Mucosa of descending colon (tissue), 3 donors: ENCODE measurements around the gene ASAH2B. TPM values are rescaled to one million over a fixed set of nuclear protein-coding genes. Genes with fewer than 3 reads are reported as not detected.

Source experiments
- ATAC-seq: fragments of 200-7000 bp; cut with Tn5 transposase; one replicate; pipeline ENCODE4 v1.9.1; 2020; ENCODE audit warnings: mild to moderate bottlenecking, moderate library complexity
- DNase-seq, 3 donors: peaks; one replicate each; pipeline ENCODE4 v3.0.0-alpha.2; 2020
- H3K36me3 ChIP-seq: fragments of 200-600 bp; one replicate; pipeline ENCODE4 v1.8.0; 2021; ENCODE audit warnings: low read depth, mild to moderate bottlenecking
- H3K4me1 ChIP-seq: fragments of 200-600 bp; one replicate; pipeline ENCODE4 v1.8.0; 2021; ENCODE audit warnings: low read depth, mild to moderate bottlenecking
- H3K4me3 ChIP-seq: fragments of 200-600 bp; one replicate; pipeline ENCODE4 v1.8.0; 2021; ENCODE audit warnings: mild to moderate bottlenecking
- H3K9me3 ChIP-seq: fragments of 200-600 bp; one replicate; pipeline ENCODE4 v1.8.0; 2021; ENCODE audit warnings: mild to moderate bottlenecking
- CTCF ChIP-seq: fragments of 200-600 bp; IDR thresholded peaks from one replicate; pipeline ENCODE4 v1.8.0; 2022; ENCODE audit warnings: antibody characterized with exemption, mild to moderate bottlenecking
- intact Hi-C, 2 donors: fragments of 100-400 bp; cut with DNase I in 1 of 2; cut with micrococcal nuclease in 1 of 2; formaldehyde crosslinking; loops; one replicate each; pipeline versions ENCODE4 v1.11.0 to v1.11.1; 2022; cut with DNase I, micrococcal nuclease
- total RNA-seq, 3 donors: library from RNA; stranded (reverse); fragmentation: NEBNext Ultra II Directional in 2 of 3; extraction: Animal tissue kit (Norgen Biotek cat#: 25700) in 2 of 3; gene quantifications; one replicate each; pipeline versions ENCODE4 v1.2.1 to v1.2.4, GENCODE V29; 2021 to 2023
- donor health status: DM: no; HTN: no; CAD: no; lungs with moderate emphysema.
- donor health status: DM: no; HTN: no; CAD: no.
- donor health status: DM: no; HTN: yes; CAD: no.

ASAH2B gene
- total RNA-seq, 3 donors from 2014 or later: 1.9 to 5.5 (median 5.0) TPM

GRCh38 chr10:50794490-50794889, 54.8 kb downstream of the ASAH2B start:
- H3K4me1 ChIP-seq: peaks cover under 1% of the 10 kb centered on the region
- H3K36me3 ChIP-seq: no peaks in the 10 kb centered on the region
- H3K9me3 ChIP-seq: no peaks in the 10 kb centered on the region
- no peak for TF ChIP-seq CTCF
- intact Hi-C loops: no loop called here
- ATAC-seq (no peak), DNase-seq (no peak)
- no peak overlapping the region for H3K4me3 ChIP-seq

- DNase-seq: no peak
- no peak overlapping the region for H3K4me3 ChIP-seq
- TF ChIP-seq CTCF: no peak
- ATAC-seq: no peak
- H3K36me3 ChIP-seq: no peaks in the 10 kb centered on the region
- intact Hi-C loops: no loop called here
- H3K9me3 ChIP-seq: no peaks in the 10 kb centered on the region
- H3K4me1 ChIP-seq: no peaks in the 10 kb centered on the region
Measured at GRCh38 chr10:50796693-50797092, 57.0 kb downstream of the ASAH2B start.

GRCh38 chr10:50798297-50798696, 58.6 kb downstream of the ASAH2B start:
- intact Hi-C loops: no loop called here
- Histone ChIP-seq H3K4me3 (no peak overlapping the region), H3K4me1 (no peaks in the 10 kb centered on the region), H3K36me3 (no peaks in the 10 kb centered on the region), H3K9me3 (no peaks in the 10 kb centered on the region)
- ATAC-seq (no peak), DNase-seq (no peak)
- no peak for TF ChIP-seq CTCF

GRCh38 chr10:50799595-50799994, 59.9 kb downstream of the ASAH2B start:
- ATAC-seq: no peak
- H3K36me3 ChIP-seq: no peaks in the 10 kb centered on the region
- no peak overlapping the region for H3K4me3 ChIP-seq
- intact Hi-C loops: no loop called here
- DNase-seq: no peak
- no peak for TF ChIP-seq CTCF
- H3K9me3 ChIP-seq: no peaks in the 10 kb centered on the region
- no peaks in the 10 kb centered on the region for H3K4me1 ChIP-seq

- DNase-seq (no peak), ATAC-seq (no peak)
- Histone ChIP-seq H3K36me3 (no peaks in the 10 kb centered on the region), H3K9me3 (no peaks in the 10 kb centered on the region), H3K4me3 (no peak overlapping the region), H3K4me1 (no peaks in the 10 kb centered on the region)
- TF ChIP-seq CTCF: no peak
- intact Hi-C loops: no loop called here
Measured at GRCh38 chr10:50805981-50806622, 66.4 kb downstream of the ASAH2B start.
